GM18951 (cell line): ENCODE measurements around the gene HIF1A.
"Not testable (repeated sequence)": the region's sequence is repeated elsewhere in the genome, so short reads cannot be mapped to it uniquely, and the experiment has no call there.

Experiments used
- POLR2A ChIP-seq: IDR thresholded peaks from 4 replicates; pipeline ENCODE4 v1.6.1; 2011; ENCODE audit warnings: mild to moderate bottlenecking; ENCODE audit not compliant: insufficient read length, insufficient read depth; ENCODE audit errors: extremely low read depth
- in situ Hi-C: fragments of 300-500 bp; cut with MboI; formaldehyde crosslinking; loops from one replicate; pipeline ENCODE4 v1.12.0; 2022; ENCODE audit warnings: low sequenced_read_pairs, mixed read lengths, inconsistent platforms; ENCODE audit not compliant: unreplicated experiment

The HIF1A gene

GRCh38 chr14:61694830-61695694 lies at the start of gene HIF1A:
Gene HIF1A (plus strand): TSS chr14:61695513. CDS start chr14:61695805, 292 bp downstream.
- in situ Hi-C loops: no loop called here

GRCh38 chr14:61646366-61647116 lies 48.8 kb upstream of the HIF1A start:
- no peak for TF ChIP-seq POLR2A
- in situ Hi-C loops: no loop called here

More at GRCh38 chr14:61694830-61695694, at the start of gene HIF1A:
- peak; percentile 99 for TF ChIP-seq POLR2A

GRCh38 chr14:61647704-61648103 lies 47.6 kb upstream of the HIF1A start:
- in situ Hi-C loops: no loop called here

GRCh38 chr14:61648377-61648776 lies 46.9 kb upstream of the HIF1A start:
- in situ Hi-C loops: no loop called here
- no peak for TF ChIP-seq POLR2A

More at GRCh38 chr14:61647704-61648103, 47.6 kb upstream of the HIF1A start:
- TF ChIP-seq POLR2A: no peak

GRCh38 chr14:61649283-61649682 lies 46.0 kb upstream of the HIF1A start:
- in situ Hi-C loops: no loop called here
- no peak for TF ChIP-seq POLR2A

GRCh38 chr14:61651355-61651754 lies 44.0 kb upstream of the HIF1A start:
- in situ Hi-C loops: no loop called here
- TF ChIP-seq POLR2A: no peak

GRCh38 chr14:61652526-61653262 lies 42.6 kb upstream of the HIF1A start:
- TF ChIP-seq POLR2A: no peak
- in situ Hi-C loops: no loop called here

GRCh38 chr14:61653507-61653906 lies 41.8 kb upstream of the HIF1A start:
- in situ Hi-C loops: no loop called here
- no peak for TF ChIP-seq POLR2A

GRCh38 chr14:61654026-61654425 lies 41.3 kb upstream of the HIF1A start:
- in situ Hi-C loops: no loop called here
- TF ChIP-seq POLR2A: no peak

- in situ Hi-C loops: no loop called here
- TF ChIP-seq POLR2A: no peak
Observed at GRCh38 chr14:61655777-61656176, 39.5 kb upstream of the HIF1A start.

- in situ Hi-C loops: no loop called here
- no peak for TF ChIP-seq POLR2A
Observed at GRCh38 chr14:61656341-61656740, 39.0 kb upstream of the HIF1A start.

- in situ Hi-C loops: not testable (repeated sequence)
Observed at GRCh38 chr14:61658111-61658510, 37.2 kb upstream of the HIF1A start.

GRCh38 chr14:61659582-61659981 lies 35.7 kb upstream of the HIF1A start:
- TF ChIP-seq POLR2A: no peak
- in situ Hi-C loops: no loop called here
